Caco-2 (cell line): Measurements from ENCODE around the gene STAP2. TPM values are rescaled to one million over a fixed set of nuclear protein-coding genes. Genes with fewer than 3 reads are reported as not detected.

Experiments
- BruUV-seq: library from RNA; stranded (reverse); fragments of 400-500 nt; replicated peaks from 2 replicates; lab custom pipeline; 2021; lab: Mats Ljungman, UMichigan
- CTCF ChIA-PET: fragments of 300-600 bp; sonication (Branson Sonifier 250); formaldehyde crosslinking; loops from one replicate; lab custom pipeline; 2022; ENCODE audit warnings: antibody characterized with exemption; lab: Charles Lee
- POLR2A ChIA-PET: fragments of 300-600 bp; sonication (Branson Sonifier 250); formaldehyde crosslinking; loops from one replicate; lab custom pipeline; 2022; ENCODE audit warnings: antibody characterized with exemption; lab: Charles Lee
- DNase-seq, 2 experiments: peaks; one replicate each; pipeline versions ENCODE4 v3.0.0 to v3.0.0-alpha.2; 2020 to 2022
- H3K27me3 ChIP-seq: replicated peaks from 2 replicates; pipeline ENCODE4 v1.6.0; 2011; ENCODE audit warnings: low read length; ENCODE audit not compliant: control insufficient read depth, insufficient read depth
- H3K36me3 ChIP-seq: 2 replicates; pipeline ENCODE4 v1.5.1; 2011; ENCODE audit warnings: low read length; ENCODE audit not compliant: control insufficient read depth, insufficient read depth
- H3K4me1 ChIP-seq: fragments of 250-450 bp; sonication (Bioruptor Pico); 2 replicates; pipeline ENCODE4 v1.5.1; 2020; ENCODE audit warnings: mild to moderate bottlenecking
- H3K4me3 ChIP-seq: 2 replicates; pipeline ENCODE4 v1.5.1; 2011; ENCODE audit warnings: low read depth, mild to moderate bottlenecking, control low read depth, low read length
- H3K9me3 ChIP-seq: fragments of 250-450 bp; sonication (Bioruptor Pico); 2 replicates; pipeline ENCODE4 v1.5.1; 2020; ENCODE audit warnings: mild to moderate bottlenecking, moderate library complexity
- H3K27ac Mint-ChIP-seq: one replicate; pipeline ENCODE4 v1.8.0; 2022; ENCODE audit warnings: mixed read lengths; ENCODE audit not compliant: unreplicated experiment
- H3K27me3 Mint-ChIP-seq: one replicate; pipeline ENCODE4 v1.8.0; 2022; ENCODE audit warnings: mixed read lengths; ENCODE audit not compliant: insufficient read depth, unreplicated experiment
- H3K36me3 Mint-ChIP-seq: one replicate; pipeline ENCODE4 v1.8.0; 2022; ENCODE audit warnings: mild to moderate bottlenecking, mixed read lengths; ENCODE audit not compliant: insufficient read depth, unreplicated experiment
- H3K4me1 Mint-ChIP-seq: one replicate; pipeline ENCODE4 v1.8.0; 2022; ENCODE audit warnings: low read depth, mixed read lengths; ENCODE audit not compliant: unreplicated experiment
- H3K4me3 Mint-ChIP-seq: one replicate; pipeline ENCODE4 v1.8.0; 2022; ENCODE audit warnings: mild to moderate bottlenecking, moderate library complexity, mixed read lengths; ENCODE audit not compliant: unreplicated experiment
- H3K9me3 Mint-ChIP-seq: one replicate; pipeline ENCODE4 v1.8.0; 2022; ENCODE audit warnings: mixed read lengths; ENCODE audit not compliant: unreplicated experiment
- intact Hi-C: fragments of 100-400 bp; cut with micrococcal nuclease; formaldehyde crosslinking; loops from one replicate; pipeline ENCODE4 v1.10.0; 2022; ENCODE audit not compliant: unreplicated experiment
- total RNA-seq: library from RNA; stranded (reverse); gene quantifications from 2 replicates; pipeline ENCODE4 v1.2.3, GENCODE V29; 2022
- TF ChIP-seq, protein P1 (sequence below), 2 experiments: fragments of 200-600 bp in 1 of 2; IDR thresholded peaks; 1 replicate in 1 of 2; 2 replicates in 1 of 2; pipeline versions ENCODE4 v1.5.1 to v1.8.0; 2011 to 2022; ENCODE audit warnings: antibody characterized with exemption in 1 of 2, control low read depth in 1 of 2, inconsistent platforms in 1 of 2, low read depth in 1 of 2, low read length in 1 of 2, mild to moderate bottlenecking in 1 of 2, moderate library complexity in 1 of 2; ENCODE audit not compliant: insufficient read depth in 1 of 2, severe bottlenecking in 1 of 2, unreplicated experiment in 1 of 2

STAP2 gene
- total RNA-seq, 1 experiment from 2014 or later = 71.6 TPM

DNA sequence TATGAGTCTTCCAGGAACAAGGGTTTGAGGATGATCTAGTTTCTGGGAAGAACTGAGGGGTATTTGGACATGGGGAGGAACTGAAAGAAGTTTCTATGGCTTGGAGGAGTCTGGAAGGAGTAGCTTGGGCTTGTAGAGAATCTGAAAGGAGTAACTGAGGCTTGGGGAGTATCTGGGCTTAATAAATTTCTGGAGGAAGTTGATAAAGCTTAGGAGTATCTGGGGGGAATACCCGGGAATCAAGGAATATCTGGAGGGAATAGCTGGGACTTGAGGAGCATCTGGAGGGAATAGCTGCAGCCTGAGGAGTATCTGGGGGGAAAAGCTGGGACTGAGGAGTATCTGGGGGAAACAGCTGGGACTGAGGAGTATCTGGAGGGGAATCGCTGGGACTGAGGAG lies 18.2 kb downstream of the STAP2 start:
- Mint-ChIP-seq H3K4me1 (no peaks in the 10 kb centered on the region), H3K36me3 (peaks cover 41% of the 10 kb centered on the region), H3K4me3 (no peak overlapping the region), H3K27me3 (no peaks in the 10 kb centered on the region), H3K9me3 (peaks cover 32% of the 10 kb centered on the region), H3K27ac (no peak overlapping the region)
- Histone ChIP-seq H3K36me3 (no peaks in the 10 kb centered on the region), H3K4me3 (no peak overlapping the region), H3K4me1 (no peaks in the 10 kb centered on the region), H3K9me3 (0 out of 2 replicates have a peak, but pooled peaks cover 6% of the 10 kb centered on the region), H3K27me3 (no peaks in the 10 kb centered on the region)
- TF ChIP-seq, protein P1, sequence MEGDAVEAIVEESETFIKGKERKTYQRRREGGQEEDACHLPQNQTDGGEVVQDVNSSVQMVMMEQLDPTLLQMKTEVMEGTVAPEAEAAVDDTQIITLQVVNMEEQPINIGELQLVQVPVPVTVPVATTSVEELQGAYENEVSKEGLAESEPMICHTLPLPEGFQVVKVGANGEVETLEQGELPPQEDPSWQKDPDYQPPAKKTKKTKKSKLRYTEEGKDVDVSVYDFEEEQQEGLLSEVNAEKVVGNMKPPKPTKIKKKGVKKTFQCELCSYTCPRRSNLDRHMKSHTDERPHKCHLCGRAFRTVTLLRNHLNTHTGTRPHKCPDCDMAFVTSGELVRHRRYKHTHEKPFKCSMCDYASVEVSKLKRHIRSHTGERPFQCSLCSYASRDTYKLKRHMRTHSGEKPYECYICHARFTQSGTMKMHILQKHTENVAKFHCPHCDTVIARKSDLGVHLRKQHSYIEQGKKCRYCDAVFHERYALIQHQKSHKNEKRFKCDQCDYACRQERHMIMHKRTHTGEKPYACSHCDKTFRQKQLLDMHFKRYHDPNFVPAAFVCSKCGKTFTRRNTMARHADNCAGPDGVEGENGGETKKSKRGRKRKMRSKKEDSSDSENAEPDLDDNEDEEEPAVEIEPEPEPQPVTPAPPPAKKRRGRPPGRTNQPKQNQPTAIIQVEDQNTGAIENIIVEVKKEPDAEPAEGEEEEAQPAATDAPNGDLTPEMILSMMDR (IDR thresholded peaks at IDR 0.05; ENCODE audit: insufficient read depth in 1 of 2, low read depth in 1 of 2, low read length in 1 of 2, severe bottlenecking in 1 of 2, unreplicated experiment in 1 of 2) = no peak
- intact Hi-C loops = no loop called here
- CTCF ChIA-PET = no interaction called here
- no peak for DNase-seq
- POLR2A ChIA-PET = interaction anchor here (1.6 kb wide), 1 partner anchor 22 kb away, joined by 6 read pairs; no protein-coding TSS in a partner anchor
- no TSS peak for BruUV-seq

DNA sequence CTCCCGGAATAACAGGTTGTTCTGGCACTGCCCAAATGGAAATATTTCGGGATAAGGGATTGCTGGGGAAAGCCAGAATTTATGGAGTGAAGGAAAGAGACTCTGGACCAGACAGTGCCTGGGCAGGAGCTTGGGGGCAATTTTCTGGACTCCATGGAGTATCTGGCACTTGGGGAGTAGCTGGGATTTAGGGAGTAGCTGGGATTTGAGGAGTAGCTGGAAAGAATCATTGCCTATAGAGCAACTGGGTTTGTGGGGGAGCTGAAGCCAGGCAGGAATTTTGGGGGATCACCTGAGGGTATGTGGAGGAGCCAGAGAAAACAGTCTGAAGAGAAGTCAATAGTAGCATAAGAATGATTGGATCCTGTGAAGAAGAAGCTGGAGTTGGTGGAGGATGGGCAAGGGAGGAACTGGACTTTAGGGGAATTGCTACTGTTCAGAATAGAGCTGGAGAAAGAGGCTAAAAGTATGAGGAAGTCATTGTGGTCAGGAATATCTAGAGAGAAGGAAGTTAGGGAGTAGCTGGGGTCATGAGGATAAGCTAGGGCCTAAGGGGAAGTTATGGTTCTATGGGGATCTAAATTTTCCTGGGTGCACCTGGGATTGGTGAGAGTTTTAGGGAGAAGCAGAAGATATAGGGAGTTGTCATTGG lies 19.4 kb downstream of the STAP2 start:
- peaks cover 30% of the 10 kb centered on the region for H3K36me3 Mint-ChIP-seq
- TF ChIP-seq, protein P1 (IDR thresholded peaks at IDR 0.05; ENCODE audit: insufficient read depth in 1 of 2, low read depth in 1 of 2, low read length in 1 of 2, severe bottlenecking in 1 of 2, unreplicated experiment in 1 of 2) = no peak

DNA sequence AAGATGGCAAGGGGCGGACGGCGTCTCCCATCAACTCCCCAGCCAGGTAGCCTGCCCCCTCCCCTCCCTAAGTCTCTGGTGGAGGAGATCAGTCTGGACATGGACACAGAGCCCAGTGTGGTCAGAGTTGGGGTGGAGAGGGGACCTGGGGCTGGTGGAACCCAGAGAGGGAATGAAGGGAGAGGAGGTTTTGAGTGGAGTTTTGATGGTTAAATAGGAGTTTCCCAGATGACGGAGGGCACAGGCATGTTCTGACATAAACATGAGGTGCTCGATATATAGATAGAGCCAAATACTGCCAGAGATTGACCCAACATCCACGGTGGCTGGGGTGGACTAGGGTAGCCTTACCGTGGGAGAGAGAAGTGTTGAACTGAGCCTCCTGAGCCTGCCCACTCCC lies 20.2 kb downstream of the STAP2 start:
- Mint-ChIP-seq H3K36me3 (peaks cover 30% of the 10 kb centered on the region), H3K4me1 (no peaks in the 10 kb centered on the region), H3K27ac (no peak overlapping the region), H3K9me3 (peaks cover 32% of the 10 kb centered on the region), H3K4me3 (no peak overlapping the region), H3K27me3 (no peaks in the 10 kb centered on the region)
- TF ChIP-seq, protein P1 (IDR thresholded peaks at IDR 0.05; ENCODE audit: insufficient read depth in 1 of 2, low read depth in 1 of 2, low read length in 1 of 2, severe bottlenecking in 1 of 2, unreplicated experiment in 1 of 2) = no peak
- ChIA-PET POLR2A (no interaction called here), CTCF (no interaction called here)
- no TSS peak for BruUV-seq
- Histone ChIP-seq H3K9me3 (0 out of 2 replicates have a peak, but pooled peaks cover 6% of the 10 kb centered on the region), H3K27me3 (no peaks in the 10 kb centered on the region), H3K36me3 (no peaks in the 10 kb centered on the region), H3K4me1 (no peaks in the 10 kb centered on the region), H3K4me3 (no peak overlapping the region)
- intact Hi-C loops = no loop called here
- DNase-seq = no peak

More for the DNA sequence above, 19.4 kb downstream of the STAP2 start:
- Mint-ChIP-seq H3K4me1 (no peaks in the 10 kb centered on the region), H3K4me3 (no peak overlapping the region), H3K27ac (no peak overlapping the region), H3K27me3 (no peaks in the 10 kb centered on the region), H3K9me3 (peaks cover 32% of the 10 kb centered on the region)
- no peak for DNase-seq
- BruUV-seq = no TSS peak
- Histone ChIP-seq H3K9me3 (0 out of 2 replicates have a peak, but pooled peaks cover 6% of the 10 kb centered on the region), H3K4me1 (no peaks in the 10 kb centered on the region), H3K27me3 (no peaks in the 10 kb centered on the region), H3K36me3 (no peaks in the 10 kb centered on the region), H3K4me3 (no peak overlapping the region)
- ChIA-PET POLR2A (interaction anchor here (0.5 to 1.6 kb wide), 2 partner anchors 23 to 44 kb away, joined by 3 to 6 read pairs; no protein-coding TSS in a partner anchor), CTCF (no interaction called here)
- intact Hi-C loops = no loop called here
